SHP77 (cell line): ENCODE measurements around the gene NAV2.

Experiments used
- DNase-seq, 2 experiments: peaks; one replicate each; lab custom pipeline; 2025; lab: John Stamatoyannopoulos, UW

Gene NAV2

DNA sequence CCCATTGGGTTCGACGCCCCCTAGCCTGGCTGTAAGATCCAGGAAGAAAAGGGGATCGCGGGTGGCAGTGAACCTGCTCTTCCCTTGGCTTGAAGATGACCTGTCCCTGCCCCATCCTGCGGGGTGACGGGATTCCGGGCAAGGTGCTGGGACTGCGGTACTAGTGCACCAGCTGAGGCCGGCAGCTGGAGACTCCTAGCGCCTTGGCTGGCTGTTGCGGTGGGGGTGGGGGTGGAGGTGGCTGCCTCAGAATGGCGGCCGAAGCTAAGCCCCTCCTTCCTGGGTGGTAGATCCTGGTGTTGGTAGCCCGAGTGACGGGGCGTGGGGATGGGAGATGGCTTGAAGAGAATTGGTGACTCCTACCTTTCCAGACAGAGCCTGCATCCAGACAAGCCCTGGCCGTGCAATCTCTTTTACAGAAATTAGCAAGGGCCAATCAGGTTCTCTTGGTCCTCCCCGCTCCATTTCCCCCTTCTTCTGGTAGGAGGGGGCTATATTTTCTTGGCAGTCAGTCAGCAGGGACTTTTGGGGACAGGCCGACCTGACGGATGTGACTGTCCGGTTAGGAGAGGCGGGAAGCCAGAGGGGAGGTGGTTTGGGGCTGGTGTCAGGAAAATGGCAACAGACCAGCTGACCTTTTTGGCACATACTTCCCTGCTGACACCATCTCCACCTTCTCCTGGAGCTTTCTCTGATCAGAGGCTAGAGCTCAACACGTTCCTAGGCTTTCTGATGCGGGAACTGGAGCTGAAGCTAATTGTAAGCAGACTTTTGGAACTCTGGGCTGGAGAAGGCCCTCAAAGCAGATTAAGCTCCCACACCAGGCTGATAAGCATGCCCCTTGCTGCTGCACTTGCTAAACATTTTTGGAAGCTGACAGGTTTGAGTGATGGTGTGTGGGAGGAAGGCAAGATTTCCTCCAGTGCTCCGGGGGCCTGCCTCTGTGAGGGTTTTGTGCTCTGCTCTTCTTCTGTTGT, 2.0 kb downstream of the NAV2 start:
- no peak for DNase-seq

GRCh38 chr11:19715373-19715772, 2.7 kb downstream of the NAV2 start:
- no peak for DNase-seq

DNA sequence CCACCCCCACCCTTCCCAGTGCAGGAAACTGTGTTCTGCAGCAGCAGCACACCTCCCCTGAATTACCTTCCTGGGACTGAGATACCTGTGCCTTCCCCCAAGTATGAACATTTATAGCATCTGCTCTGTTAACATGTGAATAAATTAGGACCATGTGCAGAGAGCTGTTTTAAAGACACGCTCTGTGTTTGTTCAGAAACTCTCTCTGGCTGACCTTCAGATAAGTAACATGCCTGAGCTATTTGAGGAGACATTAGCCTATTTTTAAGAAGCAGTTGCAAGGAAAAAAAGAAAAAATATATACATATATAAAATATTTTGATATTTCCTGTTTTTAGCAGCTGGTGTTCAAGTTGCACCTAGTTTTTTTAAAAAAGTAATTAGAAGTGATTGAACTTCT, 5.4 kb downstream of the NAV2 start:
- no peak for DNase-seq

DNA sequence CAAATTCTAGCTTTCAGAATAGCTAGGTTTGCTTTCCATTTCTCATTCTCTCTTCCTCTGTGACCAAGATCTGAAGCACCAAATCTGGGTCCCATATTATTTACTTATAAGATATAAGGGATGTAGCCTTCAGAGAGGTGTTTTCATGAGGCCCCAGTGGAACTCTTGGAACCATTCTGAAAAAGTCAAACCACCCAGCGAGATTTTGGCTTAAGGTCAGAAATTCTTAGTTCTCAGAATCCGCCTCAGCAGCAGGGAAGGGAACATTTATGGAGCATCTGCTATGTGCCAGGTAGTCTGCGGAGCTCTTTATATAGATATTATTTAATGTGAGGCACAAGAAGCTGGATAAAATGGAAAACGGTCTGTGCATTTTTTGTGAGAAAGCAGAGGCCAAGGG, 6.3 kb downstream of the NAV2 start:
- DNase-seq, result no peak

- no peak for DNase-seq
Observed at GRCh38 chr11:19719960-19720359, 7.3 kb downstream of the NAV2 start.

DNA sequence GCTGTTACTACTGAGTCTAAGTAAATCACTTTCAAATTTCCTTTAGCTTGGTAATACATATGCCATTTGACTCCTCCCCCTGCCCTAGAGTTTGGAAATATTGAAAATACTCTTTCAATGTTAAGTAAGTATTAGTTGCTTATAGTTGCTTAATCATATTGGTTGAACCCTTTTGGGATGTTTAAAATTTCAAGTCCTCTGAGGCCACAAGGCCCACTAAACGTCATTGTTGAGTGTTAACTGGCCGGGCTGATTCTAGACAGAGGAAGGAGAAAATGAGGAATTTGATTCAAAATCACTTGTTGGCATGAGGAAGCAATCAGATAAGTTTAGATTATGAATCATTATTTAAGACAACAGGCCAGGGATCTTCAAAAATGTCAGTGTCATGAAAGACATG, 8.5 kb downstream of the NAV2 start:
- no peak for DNase-seq

- DNase-seq, result no peak
Observed at GRCh38 chr11:19722702-19723101, 10.1 kb downstream of the NAV2 start.

- no peak for DNase-seq
Observed at GRCh38 chr11:19723572-19724342, 11.1 kb downstream of the NAV2 start.

DNA sequence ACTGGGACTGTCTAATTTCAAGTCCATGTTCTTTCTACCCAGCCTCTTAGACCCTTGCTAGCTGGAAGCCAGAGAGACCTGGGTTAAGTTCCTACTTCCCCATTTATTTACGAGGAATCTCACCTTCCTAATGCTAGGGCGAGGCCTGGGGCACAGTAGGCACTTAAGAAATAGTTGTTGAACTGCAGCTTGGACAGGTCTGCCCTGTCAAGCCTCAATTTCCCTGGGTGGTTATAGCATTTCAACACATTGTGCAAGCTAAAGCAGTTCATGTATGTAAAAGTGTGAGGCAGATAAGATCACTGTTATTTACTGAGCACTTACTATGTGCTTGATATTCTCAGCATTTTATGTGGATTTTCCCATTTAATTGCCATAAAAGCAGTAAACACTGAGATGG, 12.1 kb downstream of the NAV2 start:
- DNase-seq, result no peak

GRCh38 chr11:19725379-19726079, 12.9 kb downstream of the NAV2 start:
- DNase-seq, result no peak

- no peak for DNase-seq
Observed at GRCh38 chr11:19727246-19727645, 14.6 kb downstream of the NAV2 start.

DNA sequence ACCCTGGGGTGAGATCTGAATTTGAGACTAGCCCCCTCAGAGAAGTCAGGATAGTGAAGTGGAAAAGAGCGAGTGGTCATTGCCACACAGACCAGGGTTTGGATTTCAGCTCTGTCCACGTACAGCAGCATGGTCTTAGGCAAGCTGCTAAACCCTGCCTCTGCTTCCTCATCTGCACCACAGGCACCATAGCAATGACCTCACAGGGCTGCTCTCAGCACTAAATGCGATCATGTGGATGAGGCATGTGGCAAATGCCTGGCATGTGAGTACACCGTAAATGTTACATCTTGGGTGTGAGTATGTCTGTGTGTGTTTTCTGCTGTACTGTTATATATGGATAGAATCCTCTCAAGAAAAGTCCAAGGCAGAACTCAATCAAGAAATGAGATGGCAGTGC, 15.8 kb downstream of the NAV2 start:
- no peak for DNase-seq

GRCh38 chr11:19729141-19729540, 16.5 kb downstream of the NAV2 start:
- DNase-seq, result no peak

- DNase-seq, result no peak
Observed at GRCh38 chr11:19730373-19730772, 17.7 kb downstream of the NAV2 start.

- no peak for DNase-seq
Observed at GRCh38 chr11:19734171-19734570, 21.5 kb downstream of the NAV2 start.

GRCh38 chr11:19735157-19735908, 22.7 kb downstream of the NAV2 start:
- DNase-seq, result no peak

DNA sequence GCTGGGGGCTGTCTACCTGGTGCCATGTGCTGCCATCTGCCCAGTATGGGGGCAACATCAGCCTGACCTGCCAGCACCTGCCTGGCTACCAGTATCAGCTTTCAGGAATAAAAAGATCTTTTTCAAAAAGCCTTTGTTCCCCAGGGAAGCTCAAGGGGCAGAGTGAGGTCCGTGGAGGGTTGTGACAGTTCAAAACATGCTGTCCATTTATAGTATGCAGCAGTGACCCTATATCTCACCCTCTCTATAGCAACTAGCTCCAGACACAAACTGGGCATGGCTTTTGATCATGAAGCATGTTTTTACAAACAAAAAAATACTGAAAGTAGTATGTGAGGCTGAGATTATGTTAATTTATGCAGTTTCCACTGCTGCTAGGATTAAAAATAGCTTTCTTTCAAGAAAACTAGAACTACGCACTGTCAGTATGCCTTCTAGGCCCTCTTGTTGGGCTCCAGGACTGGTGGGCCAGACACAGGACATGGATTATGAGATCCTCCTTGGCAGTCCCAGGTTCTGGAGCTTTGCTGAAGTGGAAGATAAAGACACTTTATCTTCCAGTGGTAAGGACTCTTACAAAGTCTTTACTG, 23.4 kb downstream of the NAV2 start:
- no peak for DNase-seq

DNA sequence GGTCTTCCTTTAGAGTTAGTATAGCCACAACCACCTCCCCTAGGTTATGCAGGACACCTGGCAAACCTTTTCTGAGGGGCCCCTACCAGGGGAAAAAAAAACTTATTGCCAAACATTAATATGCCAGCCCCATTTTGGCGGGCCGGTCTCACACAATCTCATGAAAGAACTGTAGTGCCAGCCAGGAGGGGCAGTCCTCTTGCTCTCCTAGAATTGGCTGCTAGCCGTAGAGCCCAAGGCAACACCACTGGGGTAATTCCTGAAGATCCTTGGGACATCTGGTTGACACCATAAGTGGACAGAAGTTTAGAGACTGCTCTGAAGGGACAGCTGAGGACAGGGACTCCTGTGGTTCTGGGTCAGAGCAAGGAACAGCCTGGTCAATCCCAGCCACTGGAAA, 24.2 kb downstream of the NAV2 start:
- no peak for DNase-seq

GRCh38 chr11:19737575-19737974, 24.9 kb downstream of the NAV2 start:
- no peak for DNase-seq

- DNase-seq, result no peak
Observed at GRCh38 chr11:19738124-19738523, 25.5 kb downstream of the NAV2 start.

DNA sequence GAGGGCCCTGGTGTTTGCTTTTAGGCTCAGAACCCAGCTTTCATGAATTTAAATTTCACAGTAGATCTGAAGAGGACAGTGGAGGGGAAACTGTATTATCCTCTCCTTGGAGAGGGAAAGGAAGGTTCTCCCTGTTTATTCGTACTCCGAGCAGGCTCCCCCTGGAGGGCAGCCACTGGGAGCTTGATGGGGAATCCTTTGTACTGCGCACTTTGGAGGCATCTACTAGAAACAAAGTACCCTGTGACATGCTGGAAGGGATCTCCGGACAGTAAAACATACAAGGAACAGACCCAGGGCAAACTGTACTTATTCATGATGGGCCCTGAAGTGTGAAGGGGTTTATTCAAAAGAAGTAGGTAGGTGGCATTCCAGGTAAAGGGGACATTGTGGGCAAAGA, 27.2 kb downstream of the NAV2 start:
- DNase-seq, result no peak
